ENCODE data around the gene PCBP2. TPM values are rescaled to one million over a fixed set of nuclear protein-coding genes. Genes with fewer than 3 reads are reported as not detected.

PCBP2 gene
- polyA plus RNA-seq, 3 donors = 1,070 to 1,171 (median 1,081) TPM

Other genes with a start within 250 kb of the PCBP2 start
- 1 to 10 TPM; 1.7 to 1.9 (median 1.7) TPM for gene ITGB7, start 244.9 kb upstream of the PCBP2 start, polyA plus RNA-seq (ENCODE audit: insufficient read length in 3 of 3)
- gene RARG, start 219.9 kb upstream of the PCBP2 start, polyA plus RNA-seq (ENCODE audit: insufficient read length in 3 of 3) = 10 to 100 TPM; 32.0 to 38.1 (median 35.7) TPM
- 10 to 100 TPM; 11.6 to 16.0 (median 14.3) TPM for gene ESPL1, start 183.8 kb upstream of the PCBP2 start, polyA plus RNA-seq (ENCODE audit: insufficient read length in 3 of 3)
- gene PFDN5, start 156.6 kb upstream of the PCBP2 start, polyA plus RNA-seq (ENCODE audit: insufficient read length in 3 of 3) = 100 to 1,000 TPM; 564 to 760 (median 671) TPM
- gene MYG1, start 152.4 kb upstream of the PCBP2 start, polyA plus RNA-seq (ENCODE audit: insufficient read length in 3 of 3) = 10 to 100 TPM; 59.5 to 62.9 (median 62.2) TPM
- 10 to 100 TPM; 85.1 to 93.6 (median 86.9) TPM for gene AAAS, start 130.5 kb upstream of the PCBP2 start, polyA plus RNA-seq (ENCODE audit: insufficient read length in 3 of 3)
- gene SP7, start 115.7 kb upstream of the PCBP2 start, polyA plus RNA-seq (ENCODE audit: insufficient read length in 3 of 3) = under 1 TPM in 2 of 3 donors, not detected in 1; 0.10 to 0.43 TPM
- gene SP1, start 71.9 kb upstream of the PCBP2 start, polyA plus RNA-seq (ENCODE audit: insufficient read length in 3 of 3) = 10 to 100 TPM; 69.3 to 90.7 (median 86.1) TPM
- under 1 TPM; 0.24 to 0.48 (median 0.27) TPM for gene AMHR2, start 28.2 kb upstream of the PCBP2 start, polyA plus RNA-seq (ENCODE audit: insufficient read length in 3 of 3)
- 100 to 1,000 TPM; 172 to 193 (median 185) TPM for gene PRR13, start 10.4 kb upstream of the PCBP2 start, polyA plus RNA-seq (ENCODE audit: insufficient read length in 3 of 3)
- gene MAP3K12, start 47.4 kb downstream of the PCBP2 start, polyA plus RNA-seq (ENCODE audit: insufficient read length in 3 of 3) = 10 to 100 TPM; 22.9 to 40.1 (median 36.9) TPM
- 10 to 100 TPM; 54.5 to 62.3 (median 58.0) TPM for gene TARBP2, start 49.2 kb downstream of the PCBP2 start, polyA plus RNA-seq (ENCODE audit: insufficient read length in 3 of 3)
- gene NPFF, start 55.4 kb downstream of the PCBP2 start, polyA plus RNA-seq (ENCODE audit: insufficient read length in 3 of 3) = 1 to 10 TPM in 1 of 3 donors, under 1 TPM in 2; 0.70 to 1.1 (median 0.93) TPM
- gene ATF7, start 174.3 kb downstream of the PCBP2 start, polyA plus RNA-seq (ENCODE audit: insufficient read length in 3 of 3) = 10 to 100 TPM; 37.9 to 49.9 (median 47.4) TPM
- gene ATP5MC2, start 224.0 kb downstream of the PCBP2 start, polyA plus RNA-seq (ENCODE audit: insufficient read length in 3 of 3) = 100 to 1,000 TPM; 595 to 667 (median 599) TPM

Data from renal pelvis (tissue), 3 donors.